HEK293T (cell line): ENCODE results near the gene CELSR1.

Source experiments
- FOXM1 ChIP-seq: fragments of 450-650 bp; IDR thresholded peaks from 2 replicates; pipeline ENCODE4 v1.6.1; 2017; ENCODE audit warnings: mild to moderate bottlenecking, borderline replicate concordance
- PKNOX1 ChIP-seq: fragments of 450-650 bp; IDR thresholded peaks from 2 replicates; pipeline ENCODE4 v1.6.1; 2016
- SP1 ChIP-seq: fragments of 450-650 bp; IDR thresholded peaks from 2 replicates; pipeline ENCODE4 v1.6.1; 2017
- SUZ12 ChIP-seq: fragments of 450-650 bp; IDR thresholded peaks from 2 replicates; pipeline ENCODE4 v1.6.1; 2016; ENCODE audit warnings: mild to moderate bottlenecking

- TF ChIP-seq SP1 (no peak), SUZ12 (no peak), PKNOX1 (no peak), FOXM1 (no peak)
Observed at GRCh38 chr22:46393873-46394272, 143.5 kb downstream of the CELSR1 start.
